Hepatocyte (in vitro differentiated cells): ENCODE measurements around the gene RALGAPB. TPM values are rescaled to one million over a fixed set of nuclear protein-coding genes. Genes with fewer than 3 reads are reported as not detected.

Experiments used
- DNase-seq: peaks from one replicate; pipeline ENCODE4 v3.0.0-alpha.2; 2016; ENCODE audit warnings: low spot score
- H2AFZ ChIP-seq: fragments of 200-600 bp; sonication (generic); 2 replicates; pipeline ENCODE4 v1.6.0; 2016; ENCODE audit warnings: antibody characterized with exemption, mild to moderate bottlenecking
- H3K27ac ChIP-seq: fragments of 200-600 bp; sonication (generic); 2 replicates; pipeline ENCODE4 v1.5.1; 2016; ENCODE audit warnings: mild to moderate bottlenecking
- H3K27me3 ChIP-seq: fragments of 200-600 bp; sonication (generic); 2 replicates; pipeline ENCODE4 v1.6.1; 2016
- H3K36me3 ChIP-seq: fragments of 200-600 bp; sonication (generic); replicated peaks from 2 replicates; pipeline ENCODE4 v1.5.1; 2016; ENCODE audit warnings: low read depth; ENCODE audit not compliant: insufficient read depth
- H3K4me1 ChIP-seq: fragments of 200-600 bp; sonication (generic); 2 replicates; pipeline ENCODE4 v1.5.1; 2016; ENCODE audit warnings: mild to moderate bottlenecking, moderate library complexity; ENCODE audit not compliant: insufficient read depth
- H3K4me2 ChIP-seq: fragments of 200-600 bp; sonication (generic); 2 replicates; pipeline ENCODE4 v1.6.0; 2016
- H3K4me3 ChIP-seq: fragments of 200-600 bp; sonication (generic); 2 replicates; pipeline ENCODE4 v1.5.1; 2016; ENCODE audit warnings: mild to moderate bottlenecking
- H3K79me2 ChIP-seq: fragments of 200-600 bp; sonication (generic); 2 replicates; pipeline ENCODE4 v1.6.0; 2017; ENCODE audit warnings: mild to moderate bottlenecking
- H3K9me2 ChIP-seq: fragments of 200-600 bp; sonication (generic); replicated peaks from 2 replicates; pipeline ENCODE4 v1.6.0; 2017; ENCODE audit warnings: mild to moderate bottlenecking; ENCODE audit not compliant: insufficient read depth
- H3K9me3 ChIP-seq: fragments of 200-600 bp; sonication (generic); 2 replicates; pipeline ENCODE4 v1.5.1; 2016; ENCODE audit warnings: low read depth, mild to moderate bottlenecking
- H4K20me1 ChIP-seq: fragments of 200-600 bp; sonication (generic); 2 replicates; pipeline ENCODE4 v1.6.0; 2016; ENCODE audit warnings: mild to moderate bottlenecking; ENCODE audit not compliant: insufficient read depth, poor library complexity, severe bottlenecking
- EZH2 ChIP-seq: fragments of 200-600 bp; sonication (generic); IDR thresholded peaks from 2 replicates; pipeline ENCODE4 v1.6.1; 2016; ENCODE audit warnings: antibody characterized with exemption, mild to moderate bottlenecking, borderline replicate concordance
- EZH2phosphoT487 ChIP-seq: fragments of 200-600 bp; sonication (generic); IDR thresholded peaks from one replicate; pipeline ENCODE4 v1.6.1; 2018; ENCODE audit warnings: antibody characterized with exemption, mild to moderate bottlenecking, low read depth, moderate library complexity; ENCODE audit not compliant: unreplicated experiment, severe bottlenecking
- WGBS: methylation state at CpG from one replicate; pipeline ENCODE4 v1.1.6; 2016; ENCODE audit warnings: low lambda C conversion rate; ENCODE audit errors: missing lambda C conversion rate; 5-methylcytosine and 5-hydroxymethylcytosine counted together
- polyA plus RNA-seq: library from polyadenylated mRNA; unstranded; fragments of >200 nt; fragmentation: Nextera tagmentation; extraction: Ambion mirVana; gene quantifications from 2 replicates; pipeline ENCODE4 v1.2.1, GENCODE V29; 2016
- total RNA-seq: library from RNA; depleted of rRNA; stranded (reverse); fragments of >200 nt; gene quantifications from 2 replicates; pipeline ENCODE4 v1.2.3, GENCODE V29; 2014
- TF ChIP-seq, protein P1 (sequence below): fragments of 200-600 bp; sonication (generic); IDR thresholded peaks from 2 replicates; pipeline ENCODE4 v1.5.1; 2016; ENCODE audit warnings: antibody characterized with exemption, mild to moderate bottlenecking; ENCODE audit not compliant: poor library complexity

RALGAPB gene
- total and polyA plus RNA-seq, 2 experiments from 2014 or later = 7.7 to 31.8 TPM

- TF ChIP-seq EZH2phosphoT487 = no peak
- H3K27me3 ChIP-seq = no peaks in the 10 kb centered on the region
- no peaks in the 10 kb centered on the region for H3K36me3 ChIP-seq
- no peak overlapping the region for H3K4me2 ChIP-seq
- 56% methylated on average over 5 of the region's 5 CpGs for WGBS
- DNase-seq = no peak
- H3K4me3 ChIP-seq = no peak overlapping the region
- H3K4me1 ChIP-seq = no peaks in the 10 kb centered on the region
- H2AFZ ChIP-seq = no peak overlapping the region
- H3K9me3 ChIP-seq = no peaks in the 10 kb centered on the region
- H3K79me2 ChIP-seq = no peaks in the 10 kb centered on the region
- H3K27ac ChIP-seq = no peak overlapping the region
- no peaks in the 10 kb centered on the region for H4K20me1 ChIP-seq
- H3K9me2 ChIP-seq = no peaks in the 10 kb centered on the region
Observed at GRCh38 chr20:38610521-38610920, 137.9 kb downstream of the RALGAPB start.

DNA sequence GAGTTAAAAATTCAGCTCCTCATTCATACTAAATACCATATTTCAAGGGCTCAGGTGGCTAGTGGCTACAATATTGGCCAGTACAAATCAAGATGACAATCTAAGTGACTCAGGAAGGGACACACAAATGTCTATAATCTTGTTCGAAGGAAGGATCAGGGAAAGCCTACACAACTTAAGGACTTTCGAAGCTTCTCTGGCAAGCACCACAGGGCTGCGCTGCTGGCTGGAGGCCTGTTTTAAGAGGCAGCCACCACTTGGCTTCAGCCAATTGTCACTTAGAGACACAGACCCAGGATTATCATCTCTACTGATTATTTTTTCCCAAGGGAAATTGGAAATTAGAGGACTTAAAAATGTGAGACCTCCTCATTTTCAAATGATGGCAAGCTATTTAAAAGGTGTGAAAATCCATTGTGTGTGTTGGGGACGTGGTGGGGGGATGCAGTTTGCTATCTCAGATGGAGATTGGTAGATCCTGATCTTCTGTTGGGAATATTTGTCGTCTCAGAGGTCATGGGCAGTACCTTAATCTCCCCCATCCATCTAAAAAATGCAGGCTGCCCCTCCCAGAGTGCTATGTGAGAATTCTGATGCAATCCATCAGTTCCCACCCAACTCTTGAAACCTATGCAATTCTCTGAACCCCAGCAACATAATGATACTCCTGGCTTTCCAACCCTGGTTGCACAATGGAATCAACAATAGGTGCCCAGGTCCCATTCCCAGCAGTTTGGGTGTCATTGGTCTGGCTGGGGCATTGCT lies 140.3 kb downstream of the RALGAPB start:
- H3K4me2 ChIP-seq = no peak overlapping the region
- no peaks in the 10 kb centered on the region for H3K9me3 ChIP-seq
- no peaks in the 10 kb centered on the region for H3K79me2 ChIP-seq
- no peak overlapping the region for H3K27ac ChIP-seq
- H2AFZ ChIP-seq = no peak overlapping the region
- H3K4me1 ChIP-seq = no peaks in the 10 kb centered on the region
- 56% methylated on average over 5 of the region's 5 CpGs for WGBS
- H3K9me2 ChIP-seq = no peaks in the 10 kb centered on the region
- DNase-seq = no peak
- H3K27me3 ChIP-seq = no peaks in the 10 kb centered on the region
- no peaks in the 10 kb centered on the region for H3K36me3 ChIP-seq
- no peak overlapping the region for H3K4me3 ChIP-seq
- TF ChIP-seq, protein P1, sequence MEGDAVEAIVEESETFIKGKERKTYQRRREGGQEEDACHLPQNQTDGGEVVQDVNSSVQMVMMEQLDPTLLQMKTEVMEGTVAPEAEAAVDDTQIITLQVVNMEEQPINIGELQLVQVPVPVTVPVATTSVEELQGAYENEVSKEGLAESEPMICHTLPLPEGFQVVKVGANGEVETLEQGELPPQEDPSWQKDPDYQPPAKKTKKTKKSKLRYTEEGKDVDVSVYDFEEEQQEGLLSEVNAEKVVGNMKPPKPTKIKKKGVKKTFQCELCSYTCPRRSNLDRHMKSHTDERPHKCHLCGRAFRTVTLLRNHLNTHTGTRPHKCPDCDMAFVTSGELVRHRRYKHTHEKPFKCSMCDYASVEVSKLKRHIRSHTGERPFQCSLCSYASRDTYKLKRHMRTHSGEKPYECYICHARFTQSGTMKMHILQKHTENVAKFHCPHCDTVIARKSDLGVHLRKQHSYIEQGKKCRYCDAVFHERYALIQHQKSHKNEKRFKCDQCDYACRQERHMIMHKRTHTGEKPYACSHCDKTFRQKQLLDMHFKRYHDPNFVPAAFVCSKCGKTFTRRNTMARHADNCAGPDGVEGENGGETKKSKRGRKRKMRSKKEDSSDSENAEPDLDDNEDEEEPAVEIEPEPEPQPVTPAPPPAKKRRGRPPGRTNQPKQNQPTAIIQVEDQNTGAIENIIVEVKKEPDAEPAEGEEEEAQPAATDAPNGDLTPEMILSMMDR = no peak
- TF ChIP-seq EZH2 (no peak), EZH2phosphoT487 (no peak)
- H4K20me1 ChIP-seq = no peaks in the 10 kb centered on the region

- no peak overlapping the region for H2AFZ ChIP-seq
- H3K4me3 ChIP-seq = no peak overlapping the region
- H3K4me1 ChIP-seq = no peaks in the 10 kb centered on the region
- H3K9me2 ChIP-seq = no peaks in the 10 kb centered on the region
- no peak for DNase-seq
- H3K27ac ChIP-seq = no peak overlapping the region
- no peaks in the 10 kb centered on the region for H4K20me1 ChIP-seq
- no peaks in the 10 kb centered on the region for H3K36me3 ChIP-seq
- 92% methylated on average over 15 of the region's 15 CpGs for WGBS
- no peaks in the 10 kb centered on the region for H3K79me2 ChIP-seq
- H3K9me3 ChIP-seq = no peaks in the 10 kb centered on the region
- H3K27me3 ChIP-seq = no peaks in the 10 kb centered on the region
- no peak overlapping the region for H3K4me2 ChIP-seq
- TF ChIP-seq EZH2 = no peak
- TF ChIP-seq, protein P1 = no peak
- no peak for TF ChIP-seq EZH2phosphoT487
Observed at GRCh38 chr20:38615283-38615682, 142.6 kb downstream of the RALGAPB start.

GRCh38 chr20:38616457-38616856 lies 143.8 kb downstream of the RALGAPB start:
- DNase-seq = no peak
- H3K4me2 ChIP-seq = no peak overlapping the region
- H3K79me2 ChIP-seq = no peaks in the 10 kb centered on the region
- no peaks in the 10 kb centered on the region for H3K9me3 ChIP-seq
- no peak overlapping the region for H3K4me3 ChIP-seq
- no peaks in the 10 kb centered on the region for H3K4me1 ChIP-seq
- 93% methylated on average over 4 of the region's 4 CpGs for WGBS
- no peaks in the 10 kb centered on the region for H3K9me2 ChIP-seq
- no peaks in the 10 kb centered on the region for H3K36me3 ChIP-seq
- H3K27ac ChIP-seq = no peak overlapping the region
- H4K20me1 ChIP-seq = no peaks in the 10 kb centered on the region
- no peak overlapping the region for H2AFZ ChIP-seq
- no peaks in the 10 kb centered on the region for H3K27me3 ChIP-seq
- TF ChIP-seq EZH2phosphoT487 (no peak), EZH2 (no peak)
- TF ChIP-seq, protein P1 = no peak
